ENCODE data around the gene FBP1.

The FBP1 gene

GRCh38 chr9:94645901-94646300 is 6.6 kb upstream of the FBP1 start:
- H3K36me3 ChIP-seq = no peaks in the 10 kb centered on the region
- H3K27ac ChIP-seq = no peak overlapping the region
- no peak for TF ChIP-seq CTCF (IDR thresholded peaks at IDR 0.05)
- DNase-seq = no peak
- intact Hi-C loops (cut with DNase I; ENCODE audit: low total_unique reads) = no loop called here
- H3K9me3 ChIP-seq = no peaks in the 10 kb centered on the region
- H3K4me3 ChIP-seq = no peak overlapping the region
- no peaks in the 10 kb centered on the region for H3K27me3 ChIP-seq
- H3K4me1 ChIP-seq = no peaks in the 10 kb centered on the region

GRCh38 chr9:94644543-94644942 is 5.2 kb upstream of the FBP1 start:
- no peak overlapping the region for H3K27ac ChIP-seq
- DNase-seq = no peak
- H3K9me3 ChIP-seq = no peaks in the 10 kb centered on the region
- no peaks in the 10 kb centered on the region for H3K36me3 ChIP-seq
- H3K27me3 ChIP-seq = no peaks in the 10 kb centered on the region
- intact Hi-C loops (cut with DNase I; ENCODE audit: low total_unique reads) = no loop called here
- no peak for TF ChIP-seq CTCF (IDR thresholded peaks at IDR 0.05)
- H3K4me1 ChIP-seq = peaks cover 0 to 6% (median 1%) of the 10 kb centered on the region in 4 donors
- H3K4me3 ChIP-seq = no peak overlapping the region

- Histone ChIP-seq H3K27ac (no peak overlapping the region), H3K9me3 (no peaks in the 10 kb centered on the region), H3K36me3 (no peaks in the 10 kb centered on the region), H3K4me1 (peaks cover 0 to 14% (median 5%) of the 10 kb centered on the region in 4 donors), H3K4me3 (no peak overlapping the region), H3K27me3 (peaks cover 0 to 5% of the 10 kb centered on the region in 2 donors)
- TF ChIP-seq CTCF (IDR thresholded peaks at IDR 0.05) = no peak
- no peak for DNase-seq
- intact Hi-C loops (cut with DNase I; ENCODE audit: low total_unique reads) = no loop called here
These were observed 4.4 kb upstream of the FBP1 start for GRCh38 chr9:94643741-94644140.

GRCh38 chr9:94643176-94643575 is 3.9 kb upstream of the FBP1 start:
- no peak for TF ChIP-seq CTCF (IDR thresholded peaks at IDR 0.05)
- intact Hi-C loops (cut with DNase I; ENCODE audit: low total_unique reads) = no loop called here
- Histone ChIP-seq H3K27me3 (peaks cover 0 to 10% of the 10 kb centered on the region in 2 donors), H3K4me1 (peaks cover 0 to 14% (median 6%) of the 10 kb centered on the region in 4 donors), H3K36me3 (no peaks in the 10 kb centered on the region), H3K9me3 (no peaks in the 10 kb centered on the region), H3K27ac (no peak overlapping the region), H3K4me3 (no peak overlapping the region)
- DNase-seq = no peak

- TF ChIP-seq CTCF (IDR thresholded peaks at IDR 0.05) = no peak
- no peaks in the 10 kb centered on the region for H3K9me3 ChIP-seq
- no peak overlapping the region for H3K27ac ChIP-seq
- H3K27me3 ChIP-seq = peaks cover 0 to 12% of the 10 kb centered on the region in 2 donors
- H3K4me3 ChIP-seq = no peak overlapping the region
- intact Hi-C loops (cut with DNase I; ENCODE audit: low total_unique reads) = no loop called here
- H3K36me3 ChIP-seq = no peaks in the 10 kb centered on the region
- H3K4me1 ChIP-seq = peaks cover 0 to 14% (median 6%) of the 10 kb centered on the region in 4 donors
- no peak for DNase-seq
These were observed 3.2 kb upstream of the FBP1 start for GRCh38 chr9:94642501-94642900.

- Histone ChIP-seq H3K27ac (no peak overlapping the region), H3K4me3 (peak overlapping the region; percentile 52 to 59), H3K9me3 (no peaks in the 10 kb centered on the region), H3K36me3 (no peaks in the 10 kb centered on the region), H3K4me1 (peaks cover 0 to 14% (median 6%) of the 10 kb centered on the region in 4 donors), H3K27me3 (peaks cover 0 to 12% of the 10 kb centered on the region in 2 donors)
- no peak for TF ChIP-seq CTCF (IDR thresholded peaks at IDR 0.05)
- no peak for DNase-seq
- intact Hi-C loops (cut with DNase I; ENCODE audit: low total_unique reads) = no loop called here
These were observed 670 bp upstream of the FBP1 start for GRCh38 chr9:94639999-94640376.

Measured in tibial artery (tissue), 4 donors.